Endodermal cell (in vitro differentiated cells): ENCODE measurements around the gene ATG101. TPM values are rescaled to one million over a fixed set of nuclear protein-coding genes. Genes with fewer than 3 reads are reported as not detected.

Source experiments
- DNase-seq: peaks from one replicate; pipeline ENCODE4 v3.0.0-alpha.2; 2017
- H3K27ac ChIP-seq: 2 replicates; pipeline ENCODE4 v1.5.1; 2013; ENCODE audit warnings: mild to moderate bottlenecking, low read depth, low read length, moderate library complexity
- H3K27me3 ChIP-seq: 2 replicates; pipeline ENCODE4 v1.6.1; 2013; ENCODE audit warnings: mild to moderate bottlenecking, low read length, moderate library complexity; ENCODE audit not compliant: insufficient read depth, control insufficient read depth, poor library complexity, severe bottlenecking
- H3K36me3 ChIP-seq: 2 replicates; pipeline ENCODE4 v1.7.0; 2013; ENCODE audit warnings: mild to moderate bottlenecking, low read length, moderate library complexity; ENCODE audit not compliant: control insufficient read depth, insufficient read depth
- H3K4me1 ChIP-seq: one replicate; pipeline ENCODE4 v1.7.0; 2013; ENCODE audit warnings: low read length; ENCODE audit not compliant: control insufficient read depth, insufficient read depth
- H3K4me3 ChIP-seq: 2 replicates; pipeline ENCODE4 v1.5.1; 2013; ENCODE audit warnings: mild to moderate bottlenecking, low read length, moderate library complexity
- H3K9ac ChIP-seq: 2 replicates; pipeline ENCODE4 v1.6.1; 2013; ENCODE audit warnings: mild to moderate bottlenecking, low read length, moderate library complexity; ENCODE audit not compliant: poor library complexity, severe bottlenecking; ENCODE audit errors: extremely low read depth
- H3K9me3 ChIP-seq: 2 replicates; pipeline ENCODE4 v1.6.1; 2013; ENCODE audit warnings: mild to moderate bottlenecking, low read length, moderate library complexity; ENCODE audit not compliant: control insufficient read depth
- H3K27ac Mint-ChIP-seq: 2 replicates; pipeline ENCODE4 v1.8.0; 2020; ENCODE audit warnings: mixed read lengths
- H3K27me3 Mint-ChIP-seq: 2 replicates; pipeline ENCODE4 v1.8.0; 2021; ENCODE audit warnings: mild to moderate bottlenecking, mixed read lengths; ENCODE audit not compliant: insufficient read depth
- H3K36me3 Mint-ChIP-seq: 2 replicates; pipeline ENCODE4 v1.8.0; 2020; ENCODE audit warnings: low read depth, mixed read lengths
- H3K4me1 Mint-ChIP-seq: 2 replicates; pipeline ENCODE4 v1.8.0; 2020; ENCODE audit warnings: mixed read lengths
- H3K4me3 Mint-ChIP-seq: 2 replicates; pipeline ENCODE4 v1.8.0; 2020; ENCODE audit warnings: mild to moderate bottlenecking, moderate library complexity, mixed read lengths
- H3K9me3 Mint-ChIP-seq: 2 replicates; pipeline ENCODE4 v1.8.0; 2020; ENCODE audit warnings: mild to moderate bottlenecking, mixed read lengths
- CTCF ChIP-seq: fragments of 200-600 bp; sonication (generic); conservative IDR thresholded peaks from 2 replicates; pipeline ENCODE4 v1.5.0; 2021; ENCODE audit warnings: antibody characterized with exemption, mild to moderate bottlenecking
- WGBS, 2 experiments: methylation state at CpG; one replicate each; pipeline versions ENCODE4 v1.1.5 to v1.1.7; 2013; ENCODE audit warnings: missing lambda C conversion rate in 2 of 2, mixed read lengths in 1 of 2; ENCODE audit not compliant: insufficient coverage in 1 of 2, insufficient read length in 1 of 2; 5-methylcytosine and 5-hydroxymethylcytosine counted together
- total RNA-seq, 2 donors: library from RNA; stranded (reverse); fragmentation: NEBNext Ultra II Directional in 1 of 2; extraction: Animal tissue kit (Norgen Biotek cat#: 25700) in 1 of 2; gene quantifications; 2 replicates in 1 of 2; 3 replicates in 1 of 2; pipeline ENCODE4 v1.2.1, GENCODE V29; 2021

Gene ATG101
- total RNA-seq, 2 donors from 2014 or later = 32.1 TPM

DNA sequence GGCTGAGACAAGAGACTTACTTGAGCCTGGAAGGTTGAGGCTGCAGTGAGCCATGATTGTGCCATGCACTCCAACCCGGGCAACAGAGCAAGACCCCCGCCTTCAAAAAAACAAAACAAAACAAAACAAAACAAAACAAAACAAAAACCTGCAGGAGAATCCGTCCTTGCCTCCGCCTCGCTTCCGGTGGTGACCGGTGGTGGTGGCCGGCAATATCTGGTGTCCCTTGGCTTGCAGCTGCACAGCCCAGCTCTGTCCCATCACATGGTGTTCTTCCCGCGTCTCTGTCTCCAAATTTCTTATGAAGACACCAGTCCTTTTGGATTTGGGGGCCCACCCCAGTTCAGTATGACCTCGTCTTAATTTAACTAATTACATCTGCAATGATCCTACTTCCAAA, 19.7 kb downstream of the ATG101 start:
- peaks cover 14% of the 10 kb centered on the region for H3K27me3 Mint-ChIP-seq

GRCh38 chr12:52090291-52090690, 20.5 kb downstream of the ATG101 start:
- no peak overlapping the region for H3K27ac ChIP-seq

More for the DNA sequence above, 19.7 kb downstream of the ATG101 start:
- peak overlapping the region; percentile 24 for H3K27ac Mint-ChIP-seq
- no peak overlapping the region for H3K4me3 Mint-ChIP-seq
- H3K27me3 ChIP-seq = no peaks in the 10 kb centered on the region
- no peaks in the 10 kb centered on the region for H3K36me3 ChIP-seq
- TF ChIP-seq CTCF = no peak
- H3K27ac ChIP-seq = no peak overlapping the region
- H3K9me3 ChIP-seq = no peaks in the 10 kb centered on the region
- no peaks in the 10 kb centered on the region for H3K36me3 Mint-ChIP-seq
- no peak overlapping the region for H3K9ac ChIP-seq
- H3K4me1 Mint-ChIP-seq = no peaks in the 10 kb centered on the region
- 94 to 95% methylated on average over 9 to 11 of the region's 11 CpGs for WGBS, 2 experiments
- no peak overlapping the region for H3K4me3 ChIP-seq
- no peaks in the 10 kb centered on the region for H3K4me1 ChIP-seq
- no peak for DNase-seq
- no peaks in the 10 kb centered on the region for H3K9me3 Mint-ChIP-seq

DNA sequence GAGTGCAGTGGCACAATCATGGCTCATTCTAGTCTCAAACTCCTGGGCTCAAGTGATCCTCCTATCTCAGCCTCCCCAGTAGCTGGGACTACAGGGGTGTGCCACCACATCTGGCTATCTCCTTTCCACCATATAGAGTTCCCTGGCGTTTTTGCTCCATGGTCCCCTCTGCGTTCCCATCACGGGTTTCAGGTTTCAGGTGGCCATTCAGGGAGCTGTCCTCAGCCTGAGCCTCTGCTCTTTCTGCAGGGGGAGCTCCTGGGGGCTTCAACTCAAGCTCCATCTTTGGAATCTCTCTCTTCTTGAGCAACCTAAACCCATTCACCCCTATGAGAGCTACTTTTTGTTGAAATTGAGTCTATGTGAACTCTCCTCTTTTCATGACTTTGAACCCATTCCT, 21.3 kb downstream of the ATG101 start:
- no peaks in the 10 kb centered on the region for H3K4me1 Mint-ChIP-seq

More at GRCh38 chr12:52090291-52090690, 20.5 kb downstream of the ATG101 start:
- Mint-ChIP-seq H3K27me3 (peaks cover 14% of the 10 kb centered on the region), H3K36me3 (no peaks in the 10 kb centered on the region), H3K4me3 (no peak overlapping the region), H3K27ac (no peak overlapping the region), H3K4me1 (no peaks in the 10 kb centered on the region), H3K9me3 (no peaks in the 10 kb centered on the region)
- no peaks in the 10 kb centered on the region for H3K27me3 ChIP-seq
- H3K9me3 ChIP-seq = no peaks in the 10 kb centered on the region
- H3K36me3 ChIP-seq = no peaks in the 10 kb centered on the region
- 87 to 88% methylated on average over 9 to 10 of the region's 10 CpGs for WGBS, 2 experiments
- no peak overlapping the region for H3K9ac ChIP-seq
- no peak for TF ChIP-seq CTCF
- H3K4me1 ChIP-seq = no peaks in the 10 kb centered on the region
- no peak for DNase-seq
- H3K4me3 ChIP-seq = no peak overlapping the region

More for the DNA sequence above, 21.3 kb downstream of the ATG101 start:
- H3K27ac Mint-ChIP-seq = no peak overlapping the region
- H3K27me3 Mint-ChIP-seq = peaks cover 14% of the 10 kb centered on the region
- Histone ChIP-seq H3K4me3 (no peak overlapping the region), H3K9ac (no peak overlapping the region), H3K27ac (no peak overlapping the region), H3K36me3 (no peaks in the 10 kb centered on the region), H3K27me3 (no peaks in the 10 kb centered on the region), H3K9me3 (no peaks in the 10 kb centered on the region), H3K4me1 (no peaks in the 10 kb centered on the region)
- 38 to 41% methylated on average over 3 of the region's 3 CpGs for WGBS, 2 experiments
- TF ChIP-seq CTCF = no peak
- no peaks in the 10 kb centered on the region for H3K36me3 Mint-ChIP-seq
- no peak overlapping the region for H3K4me3 Mint-ChIP-seq
- no peak for DNase-seq
- no peaks in the 10 kb centered on the region for H3K9me3 Mint-ChIP-seq
